Parathyroid adenoma (tissue), 2 donors: ENCODE measurements around the gene TENT5C.

Experiments
- H2AFZ ChIP-seq: fragments of 300-600 bp; sonication (generic); one replicate; pipeline ENCODE4 v1.7.0; 2017; ENCODE audit warnings: antibody characterized with exemption, mild to moderate bottlenecking
- H3K27ac ChIP-seq: fragments of 300-600 bp; sonication (generic); one replicate; pipeline ENCODE4 v1.7.0; 2017
- H3K27me3 ChIP-seq: fragments of 300-600 bp; sonication (generic); one replicate; pipeline ENCODE4 v1.7.0; 2017; ENCODE audit warnings: low read length; ENCODE audit not compliant: control insufficient read depth, insufficient read depth
- H3K36me3 ChIP-seq: fragments of 300-600 bp; sonication (generic); one replicate; pipeline ENCODE4 v1.7.0; 2017; ENCODE audit warnings: low read length; ENCODE audit not compliant: control insufficient read depth, insufficient read depth
- H3K4me1 ChIP-seq: fragments of 300-600 bp; sonication (generic); one replicate; pipeline ENCODE4 v1.7.0; 2017; ENCODE audit warnings: control low read depth
- H3K4me2 ChIP-seq: fragments of 300-600 bp; sonication (generic); one replicate; pipeline ENCODE4 v1.7.0; 2017; ENCODE audit warnings: low read length
- H3K4me3 ChIP-seq: fragments of 300-600 bp; sonication (generic); one replicate; pipeline ENCODE4 v1.7.0; 2017; ENCODE audit warnings: low read depth, low read length
- H3K79me2 ChIP-seq: fragments of 300-600 bp; sonication (generic); one replicate; pipeline ENCODE4 v1.7.0; 2017; ENCODE audit warnings: control low read depth
- H3K9ac ChIP-seq: fragments of 300-600 bp; sonication (generic); one replicate; pipeline ENCODE4 v1.7.0; 2017; ENCODE audit warnings: mild to moderate bottlenecking
- H3K9me3 ChIP-seq: fragments of 300-600 bp; sonication (generic); one replicate; pipeline ENCODE4 v1.7.0; 2017; ENCODE audit warnings: low read length; ENCODE audit not compliant: control insufficient read depth
- TF ChIP-seq, protein P1 (sequence below): fragments of 300-600 bp; sonication (generic); IDR thresholded peaks from one replicate; pipeline ENCODE4 v1.7.0; 2017; ENCODE audit warnings: antibody characterized with exemption, mild to moderate bottlenecking
- donor health status: primary hyperparathyroidism.

Gene TENT5C

DNA sequence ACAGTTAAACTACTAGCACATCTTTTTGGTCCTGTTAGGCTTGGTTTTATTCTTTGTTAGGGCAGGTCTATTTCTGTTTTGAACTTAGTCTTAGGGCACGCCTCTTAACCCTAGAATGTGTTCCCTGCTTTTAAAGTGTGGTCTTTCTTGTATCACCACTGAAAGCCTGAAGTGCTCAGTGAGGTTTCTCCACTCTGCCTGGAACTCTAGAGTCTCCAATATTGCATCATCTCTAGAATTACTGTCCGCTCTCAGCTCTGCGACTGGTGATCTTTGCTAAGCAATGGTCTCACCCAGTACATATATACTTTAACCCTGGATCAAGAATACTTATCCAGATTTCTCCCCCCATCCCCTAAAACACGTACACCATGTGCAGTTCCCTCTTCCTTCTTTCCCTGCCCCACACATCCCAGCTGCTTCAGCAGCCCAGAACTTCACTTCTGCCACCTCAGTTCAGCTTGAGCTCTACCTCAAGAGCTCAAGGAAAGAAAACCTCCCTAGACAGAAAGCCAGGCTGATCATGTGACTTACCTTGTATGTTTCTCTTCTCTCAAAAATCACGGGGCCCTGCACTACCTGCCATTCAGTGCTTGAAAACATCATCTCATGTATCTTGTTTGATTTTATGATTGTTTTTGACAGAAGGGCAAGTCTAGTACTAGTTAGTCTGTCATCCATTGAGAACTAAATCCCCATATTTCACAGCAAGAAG, 59.9 kb downstream of the TENT5C start:
- H3K9me3 ChIP-seq = no peaks in the 10 kb centered on the region
- no peak overlapping the region for H3K4me3 ChIP-seq
- no peaks in the 10 kb centered on the region for H3K36me3 ChIP-seq
- no peaks in the 10 kb centered on the region for H3K4me1 ChIP-seq
- no peak overlapping the region for H3K4me2 ChIP-seq
- H3K79me2 ChIP-seq = no peaks in the 10 kb centered on the region
- no peak overlapping the region for H2AFZ ChIP-seq
- H3K27me3 ChIP-seq = no peaks in the 10 kb centered on the region
- TF ChIP-seq, protein P1, sequence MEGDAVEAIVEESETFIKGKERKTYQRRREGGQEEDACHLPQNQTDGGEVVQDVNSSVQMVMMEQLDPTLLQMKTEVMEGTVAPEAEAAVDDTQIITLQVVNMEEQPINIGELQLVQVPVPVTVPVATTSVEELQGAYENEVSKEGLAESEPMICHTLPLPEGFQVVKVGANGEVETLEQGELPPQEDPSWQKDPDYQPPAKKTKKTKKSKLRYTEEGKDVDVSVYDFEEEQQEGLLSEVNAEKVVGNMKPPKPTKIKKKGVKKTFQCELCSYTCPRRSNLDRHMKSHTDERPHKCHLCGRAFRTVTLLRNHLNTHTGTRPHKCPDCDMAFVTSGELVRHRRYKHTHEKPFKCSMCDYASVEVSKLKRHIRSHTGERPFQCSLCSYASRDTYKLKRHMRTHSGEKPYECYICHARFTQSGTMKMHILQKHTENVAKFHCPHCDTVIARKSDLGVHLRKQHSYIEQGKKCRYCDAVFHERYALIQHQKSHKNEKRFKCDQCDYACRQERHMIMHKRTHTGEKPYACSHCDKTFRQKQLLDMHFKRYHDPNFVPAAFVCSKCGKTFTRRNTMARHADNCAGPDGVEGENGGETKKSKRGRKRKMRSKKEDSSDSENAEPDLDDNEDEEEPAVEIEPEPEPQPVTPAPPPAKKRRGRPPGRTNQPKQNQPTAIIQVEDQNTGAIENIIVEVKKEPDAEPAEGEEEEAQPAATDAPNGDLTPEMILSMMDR = no peak
- H3K9ac ChIP-seq = no peak overlapping the region
- H3K27ac ChIP-seq = no peak overlapping the region

DNA sequence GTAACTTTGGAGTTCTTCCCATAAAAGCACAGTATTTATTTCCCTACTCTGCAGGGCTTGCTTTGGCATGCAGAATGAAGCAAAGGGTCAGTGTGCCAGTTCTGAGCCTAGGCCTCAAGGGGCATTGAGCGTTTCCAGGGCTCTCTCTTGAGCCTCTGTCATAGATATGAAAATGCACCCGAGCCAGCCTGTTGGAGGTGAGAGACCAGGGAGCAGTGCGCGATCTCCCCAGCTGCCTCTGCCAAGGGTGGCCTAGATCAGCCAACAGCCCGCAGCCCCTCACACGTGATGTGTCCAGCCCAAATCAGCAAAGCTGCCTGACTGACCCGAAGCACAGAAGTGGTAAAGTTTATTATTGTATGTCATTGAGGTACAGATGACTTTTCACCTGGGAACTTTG, 63.7 kb downstream of the TENT5C start:
- H3K79me2 ChIP-seq = no peaks in the 10 kb centered on the region
- H3K36me3 ChIP-seq = no peaks in the 10 kb centered on the region
- H3K9me3 ChIP-seq = no peaks in the 10 kb centered on the region
- no peak overlapping the region for H2AFZ ChIP-seq
- H3K4me1 ChIP-seq = no peaks in the 10 kb centered on the region
- H3K27me3 ChIP-seq = no peaks in the 10 kb centered on the region
- H3K27ac ChIP-seq = no peak overlapping the region
- TF ChIP-seq, protein P1 = no peak
- no peak overlapping the region for H3K9ac ChIP-seq
- no peak overlapping the region for H3K4me3 ChIP-seq
- no peak overlapping the region for H3K4me2 ChIP-seq

DNA sequence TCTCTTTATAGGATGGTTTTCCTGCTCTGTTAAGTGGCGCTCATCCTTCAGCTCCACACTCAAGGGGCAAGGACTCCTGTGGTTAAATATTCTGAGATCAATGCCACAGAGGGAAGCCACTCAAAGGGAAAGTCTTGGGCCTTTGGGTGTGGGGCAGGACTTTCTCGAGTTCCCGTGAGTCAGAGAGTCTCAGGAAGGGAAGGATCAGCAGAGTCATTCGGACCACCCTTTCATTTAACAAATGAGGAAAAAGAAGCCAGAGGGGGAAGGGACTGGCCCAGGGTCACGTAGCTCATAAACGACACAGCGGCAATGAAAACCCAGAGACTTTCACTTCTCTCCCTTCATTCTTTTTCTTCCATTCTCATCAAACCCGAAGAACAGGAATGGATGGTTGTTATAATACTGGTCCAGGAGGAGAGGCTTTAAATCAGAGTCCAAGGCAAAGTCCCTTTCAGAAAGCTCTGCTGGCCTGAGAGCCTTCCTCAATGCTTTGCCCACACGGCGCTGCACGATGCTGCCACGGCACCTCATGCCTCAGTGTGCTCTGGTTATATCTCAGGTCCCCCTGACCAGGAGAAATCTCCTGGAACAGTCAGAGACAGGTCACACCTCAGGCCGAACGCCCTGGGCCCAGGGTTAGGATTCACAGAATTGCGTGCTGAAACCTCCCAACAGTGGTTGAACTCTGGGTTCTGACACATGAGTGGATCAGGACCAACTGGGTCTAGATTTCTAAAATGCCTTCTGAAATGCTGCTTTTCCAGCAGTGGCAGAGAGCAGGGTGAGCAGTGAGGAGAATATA, 65.3 kb downstream of the TENT5C start:
- H3K4me3 ChIP-seq = no peak overlapping the region

DNA sequence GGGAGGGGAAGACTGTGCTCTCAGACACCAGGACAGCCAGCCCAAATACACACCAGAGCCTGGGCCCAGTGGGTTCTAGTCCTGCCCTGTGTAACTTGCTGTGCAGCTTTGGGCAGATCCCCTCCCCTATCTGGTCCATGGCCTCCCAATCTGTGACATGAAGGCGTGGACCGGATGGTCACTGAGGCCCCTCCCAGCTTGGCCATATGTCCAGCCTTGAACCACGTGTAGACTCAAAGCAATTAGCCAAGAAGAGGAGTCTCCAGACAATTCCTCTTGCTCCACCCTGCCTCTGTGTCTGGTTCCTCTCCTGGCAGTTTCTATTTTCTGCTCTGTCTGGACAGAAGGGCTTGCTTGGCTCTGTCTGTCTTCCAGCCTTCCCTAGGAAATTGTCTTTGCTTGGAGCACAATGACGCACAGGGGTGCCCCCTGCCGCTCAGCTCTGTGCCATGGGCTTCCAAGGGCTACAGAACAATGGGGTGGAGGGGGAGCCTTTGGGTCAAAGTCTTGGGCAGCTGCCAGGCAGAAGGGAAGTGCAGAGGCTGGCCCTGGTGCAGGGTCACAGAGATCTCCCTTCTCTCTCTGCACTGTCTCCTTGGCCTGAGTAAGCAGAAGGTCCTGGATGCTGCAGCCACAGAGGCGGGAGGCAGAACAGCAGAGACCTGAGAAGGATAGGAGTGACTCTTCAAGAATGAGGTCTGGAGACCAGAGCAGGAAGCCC, 66.1 kb downstream of the TENT5C start:
- H3K9me3 ChIP-seq = no peaks in the 10 kb centered on the region
- H3K79me2 ChIP-seq = no peaks in the 10 kb centered on the region
- no peak overlapping the region for H2AFZ ChIP-seq
- H3K27ac ChIP-seq = no peak overlapping the region
- TF ChIP-seq, protein P1 = no peak
- no peaks in the 10 kb centered on the region for H3K27me3 ChIP-seq
- H3K9ac ChIP-seq = no peak overlapping the region
- H3K4me3 ChIP-seq = no peak overlapping the region
- H3K4me2 ChIP-seq = no peak overlapping the region
- H3K4me1 ChIP-seq = no peaks in the 10 kb centered on the region
- no peaks in the 10 kb centered on the region for H3K36me3 ChIP-seq

More for the DNA sequence above, 65.3 kb downstream of the TENT5C start:
- TF ChIP-seq, protein P1 = no peak
- Histone ChIP-seq H3K9me3 (no peaks in the 10 kb centered on the region), H2AFZ (no peak overlapping the region), H3K36me3 (no peaks in the 10 kb centered on the region), H3K79me2 (no peaks in the 10 kb centered on the region), H3K27ac (no peak overlapping the region), H3K27me3 (no peaks in the 10 kb centered on the region), H3K4me1 (no peaks in the 10 kb centered on the region), H3K4me2 (no peak overlapping the region), H3K9ac (no peak overlapping the region)
